Ovary (tissue), 9 donors: ENCODE measurements around the gene CRY2. TPM values are rescaled to one million over a fixed set of nuclear protein-coding genes. Genes with fewer than 3 reads are reported as not detected.

Source experiments
- DNase-seq, 5 donors: peaks; one replicate each; pipeline ENCODE4 v3.0.0-alpha.2; 2019 to 2020
- H3K27ac ChIP-seq, 2 donors: fragments of 200-600 bp; one replicate each; pipeline versions ENCODE4 v1.5.1 to v1.8.0; 2019 to 2022
- H3K27me3 ChIP-seq: fragments of 200-600 bp; one replicate; pipeline ENCODE4 v1.8.0; 2022
- H3K36me3 ChIP-seq: fragments of 200-600 bp; sonication (generic); one replicate; pipeline ENCODE4 v1.5.1; 2019
- H3K4me1 ChIP-seq: one replicate; pipeline ENCODE4 v1.8.1; 2013; ENCODE audit warnings: mild to moderate bottlenecking, moderate library complexity; ENCODE audit not compliant: insufficient read depth
- H3K4me3 ChIP-seq: fragments of 200-600 bp; sonication (generic); one replicate; pipeline ENCODE4 v1.5.1; 2017
- H3K9me3 ChIP-seq, 2 donors: fragments of 200-600 bp in 1 of 2; sonication (generic) in 1 of 2; one replicate each; pipeline versions ENCODE4 v1.5.1 to v1.8.1; 2013 to 2019; ENCODE audit warnings: mild to moderate bottlenecking in 1 of 2, moderate library complexity in 1 of 2
- EP300 ChIP-seq: sonication (generic); formaldehyde crosslinking; IDR thresholded peaks from one replicate; pipeline ENCODE4 v1.6.1; 2017; ENCODE audit warnings: antibody characterized with exemption
- POLR2A ChIP-seq: fragments of 450-650 bp; IDR thresholded peaks from one replicate; pipeline ENCODE4 v1.6.1; 2017; ENCODE audit warnings: antibody characterized with exemption, mild to moderate bottlenecking, moderate library complexity
- WGBS, 3 donors: extraction: QIAGEN DNeasy Blood & Tissue Kit in 1 of 3; methylation state at CpG; one replicate each; pipeline versions ENCODE4 v1.1.5 to v1.1.7; 2013 to 2017; 5-methylcytosine and 5-hydroxymethylcytosine counted together
- intact Hi-C, 4 donors: fragments of 100-400 bp; cut with DNase I; formaldehyde crosslinking; loops; one replicate each; pipeline versions ENCODE4 v1.11.0 to v1.15.1; 2022 to 2023
- polyA plus RNA-seq, 2 donors: library from polyadenylated mRNA; stranded (reverse); fragments of 200-250 nt in 1 of 2; fragments of 350-450 nt in 1 of 2; fragmentation: Illumina TruSeq in 1 of 2; extraction: RNeasy Lipid Tissue Mini Kit (QIAGEN cat#74804) in 1 of 2; gene quantifications; one replicate each; pipeline ENCODE4 v1.2.3, GENCODE V29; 2013 to 2014
- total RNA-seq, 7 donors: library from RNA; depleted of rRNA in 2 of 7; stranded (reverse); fragments of >200 nt in 2 of 7; fragmentation: NEBNext Ultra II Directional in 3 of 7; extraction: Animal tissue kit (Norgen Biotek cat#: 25700) in 3 of 7; gene quantifications; one replicate each; pipeline versions ENCODE4 v1.1.0 to v1.2.4, GENCODE V29; 2016 to 2023
- TF ChIP-seq, protein P1 (sequence below), 3 donors: fragments of 450-650 bp in 2 of 3; fragments of 200-600 bp in 1 of 3; IDR thresholded peaks; one replicate each; pipeline versions ENCODE4 v1.5.1 to v1.8.0; 2016 to 2022; ENCODE audit warnings: antibody characterized with exemption in 3 of 3, mild to moderate bottlenecking in 1 of 3
- donor health status: DM: no; HTN: no; CAD: no; lungs with moderate emphysema.
- donor health status: DM: no; HTN: no; CAD: no.
- donor health status: Bipolar disorder and iron deficiency.
- donor health status: DM: yes; HTN: yes; CAD: no.
- donor health status: DM: no; HTN: no; CAD: no.
- donor health status: DM: yes; HTN: yes; CAD: no.

Gene CRY2
- total and polyA plus RNA-seq, 9 donors, result 37.2 to 94.2 (median 51.9) TPM

DNA sequence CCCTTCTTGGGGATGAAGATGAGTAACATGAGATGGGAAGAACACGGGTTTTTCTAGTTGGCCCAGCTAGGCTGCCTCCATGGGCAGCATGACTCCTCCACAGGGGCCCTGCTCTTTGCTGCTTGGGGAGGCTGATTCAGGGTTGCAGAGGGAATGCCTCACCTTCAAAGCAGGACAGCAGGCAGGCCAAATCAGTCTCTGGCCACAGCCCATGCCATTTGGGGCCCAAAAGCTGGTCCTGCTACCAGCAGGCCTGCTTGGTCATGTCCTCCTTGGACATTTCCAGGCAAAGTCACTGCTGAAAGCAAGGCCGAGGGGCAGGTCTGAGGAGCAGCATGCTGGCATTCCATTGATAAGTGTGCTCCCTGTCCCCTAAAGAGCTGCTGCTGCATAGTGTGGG lies 24.4 kb downstream of the CRY2 start:
- TF ChIP-seq POLR2A (no peak), EP300 (no peak)
- TF ChIP-seq, protein P1, sequence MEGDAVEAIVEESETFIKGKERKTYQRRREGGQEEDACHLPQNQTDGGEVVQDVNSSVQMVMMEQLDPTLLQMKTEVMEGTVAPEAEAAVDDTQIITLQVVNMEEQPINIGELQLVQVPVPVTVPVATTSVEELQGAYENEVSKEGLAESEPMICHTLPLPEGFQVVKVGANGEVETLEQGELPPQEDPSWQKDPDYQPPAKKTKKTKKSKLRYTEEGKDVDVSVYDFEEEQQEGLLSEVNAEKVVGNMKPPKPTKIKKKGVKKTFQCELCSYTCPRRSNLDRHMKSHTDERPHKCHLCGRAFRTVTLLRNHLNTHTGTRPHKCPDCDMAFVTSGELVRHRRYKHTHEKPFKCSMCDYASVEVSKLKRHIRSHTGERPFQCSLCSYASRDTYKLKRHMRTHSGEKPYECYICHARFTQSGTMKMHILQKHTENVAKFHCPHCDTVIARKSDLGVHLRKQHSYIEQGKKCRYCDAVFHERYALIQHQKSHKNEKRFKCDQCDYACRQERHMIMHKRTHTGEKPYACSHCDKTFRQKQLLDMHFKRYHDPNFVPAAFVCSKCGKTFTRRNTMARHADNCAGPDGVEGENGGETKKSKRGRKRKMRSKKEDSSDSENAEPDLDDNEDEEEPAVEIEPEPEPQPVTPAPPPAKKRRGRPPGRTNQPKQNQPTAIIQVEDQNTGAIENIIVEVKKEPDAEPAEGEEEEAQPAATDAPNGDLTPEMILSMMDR (IDR thresholded peaks at IDR 0.05), result no peak
- 73 to 95% (median 83%) methylated on average over 2 of the region's 2 CpGs for WGBS, 3 donors
- no peaks in the 10 kb centered on the region for H3K36me3 ChIP-seq

DNA sequence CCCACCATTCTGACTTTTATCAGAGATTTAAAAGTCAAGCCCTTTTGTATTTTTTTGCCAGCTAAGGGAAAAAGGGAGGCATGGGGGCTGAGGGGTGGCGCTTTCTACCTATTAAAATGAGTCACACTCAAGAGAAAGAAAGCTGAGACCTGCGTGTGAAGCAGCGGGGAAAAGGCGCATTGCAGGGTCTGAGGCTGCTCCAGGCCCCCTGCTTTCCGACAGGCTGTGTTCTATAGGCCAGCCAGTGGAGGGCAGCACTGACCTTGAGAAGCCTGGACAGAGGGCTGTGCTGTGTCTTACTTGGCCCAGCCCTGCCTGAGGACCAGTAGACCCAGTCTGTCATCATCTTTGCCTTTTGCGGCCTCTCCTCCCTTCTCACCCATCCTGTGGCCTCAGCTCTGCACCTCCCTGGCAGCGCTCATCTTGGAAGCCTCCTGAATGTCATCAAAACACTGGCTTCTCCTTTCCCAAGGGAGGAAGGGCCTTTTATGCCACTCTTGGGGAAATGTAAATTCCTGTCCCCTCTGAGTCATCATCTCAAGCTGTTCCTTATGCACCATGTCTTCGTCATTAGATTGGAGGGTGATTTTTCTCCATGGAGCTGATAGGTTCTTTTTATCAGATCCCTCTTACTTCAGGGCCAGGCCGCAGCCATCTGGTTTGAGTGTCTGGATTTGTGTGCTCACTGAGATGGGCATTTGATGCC lies 25.5 kb downstream of the CRY2 start:
- no peak overlapping the region for H3K27ac ChIP-seq
- intact Hi-C loops, result no loop called here

More for the DNA sequence above, 24.4 kb downstream of the CRY2 start:
- Histone ChIP-seq H3K27me3 (no peaks in the 10 kb centered on the region), H3K9me3 (no peaks in the 10 kb centered on the region), H3K4me3 (no peak overlapping the region), H3K27ac (no peak overlapping the region), H3K4me1 (no peaks in the 10 kb centered on the region)
- intact Hi-C loops, result no loop called here
- DNase-seq, result peak in 1 of 5 donors; percentile 14

DNA sequence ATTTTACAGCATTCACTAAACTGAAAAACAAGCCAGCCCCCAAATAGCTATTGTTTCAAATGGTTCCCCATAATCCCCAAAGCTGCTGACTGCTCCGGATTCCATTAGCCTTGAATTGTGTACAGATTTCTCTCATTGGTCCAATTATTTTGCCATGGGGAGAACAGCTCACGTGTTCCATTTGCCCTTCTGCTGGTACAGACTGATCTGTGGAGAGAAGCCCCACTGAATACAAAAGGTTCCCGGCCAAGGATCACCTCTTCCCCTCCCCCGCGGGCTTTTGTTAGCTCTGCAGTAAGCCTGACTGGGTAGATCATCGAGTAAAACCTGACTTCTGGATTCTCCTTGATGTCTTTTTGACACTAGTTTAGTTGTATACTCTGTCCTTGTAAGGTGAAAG lies 29.1 kb downstream of the CRY2 start:
- H3K4me1 ChIP-seq, result no peaks in the 10 kb centered on the region
- DNase-seq, result peak in 1 of 5 donors; percentile 21
- intact Hi-C loops, result no loop called here
- no peaks in the 10 kb centered on the region for H3K27me3 ChIP-seq
- H3K9me3 ChIP-seq, result no peaks in the 10 kb centered on the region
- no peak overlapping the region for H3K27ac ChIP-seq
- TF ChIP-seq POLR2A, result no peak
- TF ChIP-seq, protein P1 (IDR thresholded peaks at IDR 0.05), result no peak
- no peak for TF ChIP-seq EP300
- H3K36me3 ChIP-seq, result no peaks in the 10 kb centered on the region
- WGBS, 3 donors, result 59 to 64% (median 62%) methylated on average over 6 of the region's 6 CpGs
- H3K4me3 ChIP-seq, result no peak overlapping the region

More for the DNA sequence above, 25.5 kb downstream of the CRY2 start:
- no peaks in the 10 kb centered on the region for H3K4me1 ChIP-seq
- H3K9me3 ChIP-seq, result no peaks in the 10 kb centered on the region
- H3K36me3 ChIP-seq, result no peaks in the 10 kb centered on the region
- no peak overlapping the region for H3K4me3 ChIP-seq
- H3K27me3 ChIP-seq, result no peaks in the 10 kb centered on the region
- 67 to 70% (median 68%) methylated on average over 9 of the region's 9 CpGs for WGBS, 3 donors
- DNase-seq, result peak in 1 of 5 donors; percentile 45
- TF ChIP-seq POLR2A (no peak), EP300 (no peak)
- TF ChIP-seq, protein P1 (IDR thresholded peaks at IDR 0.05), result no peak

DNA sequence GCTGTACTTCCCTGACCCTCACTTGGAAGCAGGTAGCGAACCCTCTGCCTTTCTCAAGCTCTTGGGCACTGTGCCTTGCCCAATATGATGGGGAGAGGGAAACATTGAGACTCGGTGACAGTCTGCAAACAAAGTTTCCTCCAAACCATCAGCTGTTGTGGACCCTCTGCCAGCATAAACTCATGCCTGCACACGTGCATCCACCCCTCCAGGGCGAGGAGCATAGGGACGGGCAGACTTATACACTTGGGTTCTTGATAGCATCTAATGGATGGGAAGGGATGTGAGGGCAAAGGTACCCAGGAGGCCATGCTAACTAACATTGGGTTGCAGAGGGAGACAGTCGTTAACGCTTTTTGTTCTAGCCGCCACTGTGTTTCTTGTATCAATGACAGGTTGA lies 29.9 kb downstream of the CRY2 start:
- no peak overlapping the region for H3K27ac ChIP-seq
- H3K36me3 ChIP-seq, result no peaks in the 10 kb centered on the region
- no peak overlapping the region for H3K4me3 ChIP-seq
- TF ChIP-seq EP300 (no peak), POLR2A (no peak)
- TF ChIP-seq, protein P1 (IDR thresholded peaks at IDR 0.05), result no peak
- DNase-seq, result no peak
- no peaks in the 10 kb centered on the region for H3K9me3 ChIP-seq
- H3K4me1 ChIP-seq, result no peaks in the 10 kb centered on the region
- H3K27me3 ChIP-seq, result no peaks in the 10 kb centered on the region
- intact Hi-C loops, result no loop called here
- WGBS, 3 donors, result 81 to 90% (median 87%) methylated on average over 8 of the region's 8 CpGs
